Cortex of kidney (tissue), 1 donor: Measurements from ENCODE around the gene PPP1R17.

ENCODE experiments used
- DNase-seq: peaks from one replicate; lab custom pipeline; 2025; lab: John Stamatoyannopoulos, UW

The PPP1R17 gene

GRCh38 chr7:31687024-31687748 lies at the start of gene PPP1R17:
Gene PPP1R17, plus strand, starts transcription at chr7:31687215. Its CDS starts 5,227 bp downstream, at chr7:31692442.
- DNase-seq = no peak

GRCh38 chr7:31640381-31640780 lies 46.6 kb upstream of the PPP1R17 start:
- DNase-seq = no peak

GRCh38 chr7:31642681-31643115 lies 44.3 kb upstream of the PPP1R17 start:
- DNase-seq = no peak

- no peak for DNase-seq
Measured at GRCh38 chr7:31646942-31647341, 40.1 kb upstream of the PPP1R17 start.

- no peak for DNase-seq
Measured at GRCh38 chr7:31647511-31647910, 39.5 kb upstream of the PPP1R17 start.

GRCh38 chr7:31648288-31648687 lies 38.7 kb upstream of the PPP1R17 start:
- no peak for DNase-seq

- no peak for DNase-seq
Measured at GRCh38 chr7:31648880-31649279, 38.1 kb upstream of the PPP1R17 start.

- DNase-seq = no peak
Measured at GRCh38 chr7:31651234-31652062, 35.6 kb upstream of the PPP1R17 start.

- DNase-seq = no peak
Measured at GRCh38 chr7:31652063-31652326, 35.0 kb upstream of the PPP1R17 start.

GRCh38 chr7:31663072-31663471 lies 23.9 kb upstream of the PPP1R17 start:
- DNase-seq = no peak

- no peak for DNase-seq
Measured at GRCh38 chr7:31664890-31665289, 22.1 kb upstream of the PPP1R17 start.

- no peak for DNase-seq
Measured at GRCh38 chr7:31665546-31665945, 21.5 kb upstream of the PPP1R17 start.

- DNase-seq = no peak
Measured at GRCh38 chr7:31669461-31669860, 17.6 kb upstream of the PPP1R17 start.

- no peak for DNase-seq
Measured at GRCh38 chr7:31679574-31680305, 7.3 kb upstream of the PPP1R17 start.

GRCh38 chr7:31683445-31684225 lies 3.4 kb upstream of the PPP1R17 start:
- no peak for DNase-seq

- no peak for DNase-seq
Measured at GRCh38 chr7:31688372-31688771, 1.4 kb downstream of the PPP1R17 start.

GRCh38 chr7:31688996-31689395 lies 2.0 kb downstream of the PPP1R17 start:
- no peak for DNase-seq

- no peak for DNase-seq
Measured at GRCh38 chr7:31690935-31691334, 3.9 kb downstream of the PPP1R17 start.

- no peak for DNase-seq
Measured at GRCh38 chr7:31692451-31692850, 5.4 kb downstream of the PPP1R17 start.

GRCh38 chr7:31692871-31693270 lies 5.9 kb downstream of the PPP1R17 start:
- DNase-seq = no peak

GRCh38 chr7:31695859-31696614 lies 9.0 kb downstream of the PPP1R17 start:
- DNase-seq = no peak
